DND-41 (cell line): Measurements from ENCODE around the gene B3GALT4.

ENCODE experiments used
- ATAC-seq: fragments of 200-7000 bp; cut with Tn5 transposase; 3 replicates; pipeline ENCODE4 v1.9.1; 2021; ENCODE audit warnings: low read depth; ENCODE audit not compliant: insufficient read depth
- DNase-seq: peaks from one replicate; pipeline ENCODE4 v3.0.0-alpha.2; 2020
- H2AFZ ChIP-seq: 2 replicates; pipeline ENCODE4 v1.6.0; 2012; ENCODE audit warnings: low read depth, low read length
- H3K27ac ChIP-seq: 2 replicates; pipeline ENCODE4 v1.5.1; 2012; ENCODE audit warnings: low read length, inconsistent platforms
- H3K27me3 ChIP-seq: fragments of 200-600 bp; sonication (generic); 2 replicates; pipeline ENCODE4 v1.6.0; 2012; ENCODE audit warnings: low read length, mild to moderate bottlenecking, inconsistent platforms; ENCODE audit not compliant: insufficient read depth, poor library complexity
- H3K36me3 ChIP-seq: 2 replicates; pipeline ENCODE4 v1.5.1; 2012; ENCODE audit warnings: low read length, inconsistent platforms; ENCODE audit not compliant: insufficient read depth
- H3K4me1 ChIP-seq: 2 replicates; pipeline ENCODE4 v1.5.1; 2012; ENCODE audit warnings: mild to moderate bottlenecking, low read length; ENCODE audit not compliant: insufficient read depth
- H3K4me2 ChIP-seq: 2 replicates; pipeline ENCODE4 v1.6.0; 2012; ENCODE audit warnings: mild to moderate bottlenecking, moderate library complexity, low read length, inconsistent platforms; ENCODE audit not compliant: insufficient read depth
- H3K4me3 ChIP-seq, 2 experiments: fragments of 200-600 bp in 1 of 2; shearing (Covaris generic) in 1 of 2; 2 replicates each; pipeline ENCODE4 v1.5.1; 2012 to 2016; ENCODE audit warnings: inconsistent platforms in 2 of 2, low read length in 2 of 2, mild to moderate bottlenecking in 2 of 2, low read depth in 1 of 2, moderate library complexity in 1 of 2
- H3K79me2 ChIP-seq: 2 replicates; pipeline ENCODE4 v1.6.0; 2012; ENCODE audit warnings: low read length, inconsistent platforms; ENCODE audit not compliant: insufficient read depth
- H3K9ac ChIP-seq: 2 replicates; pipeline ENCODE4 v1.6.0; 2012; ENCODE audit warnings: low read depth, mild to moderate bottlenecking, inconsistent platforms, low read length, moderate library complexity
- H3K9me3 ChIP-seq: 2 replicates; pipeline ENCODE4 v1.5.1; 2012; ENCODE audit warnings: low read length, moderate library complexity, mild to moderate bottlenecking, inconsistent platforms; ENCODE audit not compliant: insufficient read depth, severe bottlenecking
- H4K20me1 ChIP-seq: 2 replicates; pipeline ENCODE4 v1.6.0; 2012; ENCODE audit warnings: low read length; ENCODE audit not compliant: insufficient read depth
- CTCF ChIP-seq: IDR thresholded peaks from 2 replicates; pipeline ENCODE4 v1.5.1; 2012; ENCODE audit warnings: borderline replicate concordance, low read length, moderate library complexity, mild to moderate bottlenecking; ENCODE audit not compliant: poor library complexity, severe bottlenecking; ENCODE audit errors: extremely low read depth
- EZH2 ChIP-seq: IDR thresholded peaks from 3 replicates; pipeline ENCODE4 v1.6.1; 2012; ENCODE audit warnings: borderline replicate concordance, low read depth, mild to moderate bottlenecking, moderate library complexity, low read length, inconsistent platforms; ENCODE audit not compliant: severe bottlenecking

Gene B3GALT4

GRCh38 chr6:33316603-33317418, 39.9 kb downstream of the B3GALT4 start:
- Histone ChIP-seq H3K36me3 (peaks cover 42% of the 10 kb centered on the region), H4K20me1 (peaks cover 24% of the 10 kb centered on the region), H3K4me2 (peak overlapping the region; percentile 75), H3K9me3 (no peaks in the 10 kb centered on the region), H3K27me3 (no peaks in the 10 kb centered on the region), H3K79me2 (peaks cover 67% of the 10 kb centered on the region), H3K4me1 (peaks cover 75% of the 10 kb centered on the region), H3K27ac (peak overlapping the region; percentile 38; the same call in 1 of the 2 replicates), H3K4me3 (peak overlapping the region; percentile 29 to 61; a peak in 3 of 4 replicates), H3K9ac (peak overlapping the region; percentile 30), H2AFZ (no peak overlapping the region)
- TF ChIP-seq CTCF: no peak
- TF ChIP-seq EZH2: no peak
- no peak for DNase-seq
- no peak for ATAC-seq

DNA sequence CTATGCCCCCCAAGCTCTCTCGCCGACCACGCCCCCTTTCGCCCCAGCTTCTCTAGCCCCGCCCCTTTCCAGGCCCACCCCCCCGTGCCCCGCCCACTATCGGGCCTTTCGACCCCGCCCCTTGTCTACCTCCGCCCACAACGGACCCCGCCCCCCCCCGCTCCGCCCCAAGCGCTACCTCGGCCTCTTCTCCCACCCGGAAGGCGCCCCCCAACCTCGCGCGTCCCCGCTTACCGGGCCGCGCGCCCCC, 40.4 kb downstream of the B3GALT4 start:
- Histone ChIP-seq H3K4me2 (peak overlapping the region; percentile 75), H3K27ac (peak overlapping the region; percentile 38; the same call in 1 of the 2 replicates)

DNA sequence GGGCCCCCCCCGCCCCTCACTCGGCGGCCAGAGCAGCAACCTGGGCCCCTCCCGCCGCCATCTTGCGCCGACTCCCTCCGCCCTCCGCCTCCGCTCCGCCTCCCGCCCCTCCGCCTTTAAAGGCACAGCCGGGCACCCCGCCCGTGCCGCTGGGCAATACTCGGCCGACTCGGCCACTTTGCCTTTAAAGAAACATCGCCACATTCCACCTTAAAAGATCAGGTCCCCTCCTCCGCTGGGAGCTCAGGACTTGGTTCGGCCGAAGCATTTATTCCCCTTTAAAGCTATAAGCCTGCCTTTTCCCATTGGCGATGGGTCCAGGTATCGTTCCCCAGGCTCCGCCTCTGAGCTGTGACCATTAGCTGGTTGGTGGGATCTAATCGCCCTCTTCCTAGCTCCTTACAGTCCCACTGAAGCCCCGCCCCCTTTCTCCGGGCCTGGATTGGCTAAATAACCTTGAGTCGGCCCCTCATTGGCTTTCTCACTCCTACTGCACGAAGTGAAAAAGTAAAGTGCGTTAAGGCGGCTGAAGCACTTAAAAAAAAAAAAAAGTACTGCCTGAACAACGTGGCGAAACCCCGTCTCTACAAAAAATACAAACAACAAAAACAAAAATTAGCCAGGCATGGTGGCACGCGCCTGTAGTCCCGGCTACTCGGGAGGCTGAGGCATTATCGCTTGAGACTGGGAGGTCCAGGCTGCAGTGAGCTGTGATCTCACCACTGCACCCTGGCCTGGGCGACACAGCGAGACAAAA, 40.9 kb downstream of the B3GALT4 start, which contains the start of gene ZBTB22:
Gene ZBTB22, minus strand, starts transcription at position 76 of the 757 bp plus-strand sequence. CDS start 828 bp downstream, outside the sequence.
- peaks cover 66% of the 10 kb centered on the region for H3K79me2 ChIP-seq
- H3K4me3 ChIP-seq: peak within 1 kb of the TSS; percentile 34 to 63; a peak in 3 of 4 replicates
- H3K4me1 ChIP-seq: peaks cover 69% of the 10 kb centered on the region
- ATAC-seq (peak; percentile 79), DNase-seq (peak; percentile 97)
- H2AFZ ChIP-seq: peak within 1 kb of the TSS; percentile 77
- H3K36me3 ChIP-seq: peaks cover 34% of the 10 kb centered on the region
- peaks cover 16% of the 10 kb centered on the region for H4K20me1 ChIP-seq
- peak within 1 kb of the TSS; percentile 83 for H3K27ac ChIP-seq
- H3K9ac ChIP-seq: peak within 1 kb of the TSS; percentile 59
- TF ChIP-seq CTCF (no peak), EZH2 (no peak)
- peak within 1 kb of the TSS; percentile 97 for H3K4me2 ChIP-seq
- H3K27me3 ChIP-seq: no peaks in the 10 kb centered on the region
- H3K9me3 ChIP-seq: no peaks in the 10 kb centered on the region

More for the DNA sequence above, 40.4 kb downstream of the B3GALT4 start:
- Histone ChIP-seq H3K4me3 (peak overlapping the region; percentile 29 to 63; a peak in 3 of 4 replicates), H2AFZ (no peak overlapping the region), H3K4me1 (peaks cover 74% of the 10 kb centered on the region), H3K27me3 (no peaks in the 10 kb centered on the region), H3K9ac (peak overlapping the region; percentile 30), H3K9me3 (no peaks in the 10 kb centered on the region), H3K36me3 (peaks cover 38% of the 10 kb centered on the region), H3K79me2 (peaks cover 67% of the 10 kb centered on the region), H4K20me1 (peaks cover 19% of the 10 kb centered on the region)
- no peak for DNase-seq
- TF ChIP-seq EZH2 (no peak), CTCF (no peak)
- ATAC-seq: no peak
